HG02588 (cell line): ENCODE data around the gene BAZ2B.

ENCODE experiments used
- ATAC-seq: cut with Tn5 transposase; IDR thresholded peaks from one replicate; pipeline ENCODE4 v1.9.1; 2021; ENCODE audit warnings: mild to moderate bottlenecking, moderate library complexity; ENCODE audit not compliant: unreplicated experiment

Gene BAZ2B

GRCh38 chr2:159573846-159574606 lies 42.3 kb downstream of the BAZ2B start:
- no peak for ATAC-seq

GRCh38 chr2:159573294-159573693 lies 43.1 kb downstream of the BAZ2B start:
- no peak for ATAC-seq

GRCh38 chr2:159572459-159572858 lies 43.9 kb downstream of the BAZ2B start:
- no peak for ATAC-seq

- no peak for ATAC-seq
Measured at GRCh38 chr2:159571540-159572260, 44.6 kb downstream of the BAZ2B start.

DNA sequence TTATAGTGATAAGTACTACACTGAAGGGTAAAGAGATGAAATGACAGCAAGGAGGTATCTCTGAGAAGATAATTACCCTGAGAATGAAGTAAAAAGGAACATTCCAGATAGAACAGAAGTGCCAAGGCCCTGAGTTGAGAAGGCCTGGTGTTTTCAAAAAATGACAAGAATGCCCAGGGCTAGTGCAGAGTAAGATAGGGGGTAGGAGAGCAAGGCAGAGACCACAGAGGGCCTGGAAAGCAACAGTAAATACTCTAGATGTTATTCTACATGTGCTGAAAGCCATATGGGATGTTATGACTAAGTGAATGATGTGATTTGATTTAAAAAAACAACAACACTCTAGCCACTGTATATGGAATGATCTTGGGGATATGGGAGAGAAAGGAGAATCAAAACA lies 52.3 kb downstream of the BAZ2B start:
- no peak for ATAC-seq

GRCh38 chr2:159562248-159562647 lies 54.1 kb downstream of the BAZ2B start:
- no peak for ATAC-seq

- ATAC-seq, result no peak
Measured at GRCh38 chr2:159561786-159562185, 54.6 kb downstream of the BAZ2B start.

GRCh38 chr2:159561242-159561641 lies 55.1 kb downstream of the BAZ2B start:
- ATAC-seq, result no peak

- ATAC-seq, result no peak
Measured at GRCh38 chr2:159559034-159559433, 57.3 kb downstream of the BAZ2B start.

- ATAC-seq, result no peak
Measured at GRCh38 chr2:159558479-159558878, 57.9 kb downstream of the BAZ2B start.

GRCh38 chr2:159557437-159558034 lies 58.8 kb downstream of the BAZ2B start:
- no peak for ATAC-seq

DNA sequence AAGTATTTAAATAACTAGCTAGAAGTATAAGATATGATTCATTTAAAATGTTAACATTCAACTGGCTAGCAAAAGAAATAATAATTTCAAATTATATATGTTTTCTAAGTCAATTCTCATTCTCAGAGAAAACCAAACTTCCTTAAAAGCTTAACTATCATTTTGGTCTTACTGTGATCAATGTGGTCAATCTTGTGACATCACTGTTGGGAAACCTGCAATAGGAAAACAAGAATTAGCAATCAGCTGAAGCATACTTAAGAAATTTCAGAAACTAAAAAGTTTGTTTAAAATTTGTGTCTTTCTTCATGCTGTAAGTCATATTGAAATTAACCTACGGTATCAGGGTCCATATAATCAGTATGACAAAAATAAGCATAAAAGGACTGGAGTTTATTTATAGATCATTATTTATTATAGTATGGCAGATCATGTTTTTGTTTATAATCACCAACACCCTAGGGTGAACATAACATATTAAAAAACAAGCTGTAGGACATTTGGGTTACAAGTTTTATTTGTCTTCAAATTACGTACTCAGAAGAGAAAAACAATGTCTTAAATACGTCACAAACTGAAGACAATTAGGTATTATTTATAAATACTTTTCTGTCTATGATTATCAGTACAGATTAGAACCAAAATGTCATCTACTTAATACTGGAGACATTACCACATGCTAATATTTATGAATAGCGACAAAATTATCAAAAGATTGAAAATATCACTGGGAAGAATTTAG lies 60.5 kb downstream of the BAZ2B start:
- no peak for ATAC-seq

- no peak for ATAC-seq
Measured at GRCh38 chr2:159553727-159554126, 62.6 kb downstream of the BAZ2B start.

DNA sequence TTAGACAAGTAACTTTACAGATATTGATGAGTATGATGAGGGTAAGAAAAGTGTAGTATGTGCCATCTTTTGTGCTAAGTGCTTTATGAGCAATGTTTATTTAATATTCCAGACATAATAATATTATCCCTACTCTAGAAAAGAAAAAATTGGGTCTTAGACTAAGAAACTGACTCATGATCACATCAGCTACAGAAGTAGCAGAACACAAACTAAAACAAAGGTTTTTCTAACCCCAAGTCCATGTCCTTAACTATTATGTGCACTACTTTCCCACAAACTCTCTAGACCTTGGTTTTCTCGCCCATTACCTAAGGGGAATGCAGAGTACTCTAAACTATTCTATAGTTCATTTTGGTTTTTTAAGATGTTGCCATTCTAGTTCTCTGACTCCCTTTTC lies 64.5 kb downstream of the BAZ2B start:
- ATAC-seq, result no peak

DNA sequence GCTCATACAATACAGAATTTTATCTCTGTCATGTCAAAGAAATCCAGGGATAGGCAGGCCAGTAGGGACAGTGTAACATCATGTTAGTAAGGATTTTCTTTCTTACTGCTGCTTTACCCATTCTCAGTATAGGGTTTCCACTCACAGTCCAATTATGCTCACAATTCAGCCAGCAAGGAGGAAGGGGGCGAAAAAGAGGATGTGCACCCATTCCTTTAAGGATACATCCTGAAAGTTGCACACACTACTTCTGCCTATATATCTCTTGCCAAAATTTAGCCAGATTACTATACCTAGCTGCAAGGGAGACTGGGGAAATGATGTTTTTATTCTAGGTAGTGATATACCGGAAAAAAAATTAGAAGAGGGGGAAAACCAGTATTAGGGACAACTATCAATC lies 66.1 kb downstream of the BAZ2B start:
- ATAC-seq, result no peak

DNA sequence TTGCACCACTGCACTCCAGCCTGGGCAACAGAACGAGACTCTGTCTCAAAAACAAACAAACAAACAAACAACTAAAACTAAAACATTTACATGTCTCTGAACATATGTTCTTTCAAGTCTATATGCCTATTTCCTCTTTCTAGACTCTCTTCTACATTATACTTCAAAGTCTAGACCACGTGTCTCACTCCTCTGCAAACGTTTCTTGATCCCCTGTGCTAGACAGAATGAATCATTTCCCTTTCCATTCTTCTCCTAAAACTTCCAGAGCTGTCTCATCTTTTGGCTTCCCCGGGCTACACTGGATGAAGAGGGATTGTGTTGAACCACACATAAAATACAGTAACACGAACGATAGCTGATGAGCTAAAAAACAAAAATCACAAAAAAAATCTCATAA lies 67.1 kb downstream of the BAZ2B start:
- no peak for ATAC-seq

- ATAC-seq, result no peak
Measured at GRCh38 chr2:159546716-159547430, 69.5 kb downstream of the BAZ2B start.

GRCh38 chr2:159546039-159546438 lies 70.3 kb downstream of the BAZ2B start:
- no peak for ATAC-seq

DNA sequence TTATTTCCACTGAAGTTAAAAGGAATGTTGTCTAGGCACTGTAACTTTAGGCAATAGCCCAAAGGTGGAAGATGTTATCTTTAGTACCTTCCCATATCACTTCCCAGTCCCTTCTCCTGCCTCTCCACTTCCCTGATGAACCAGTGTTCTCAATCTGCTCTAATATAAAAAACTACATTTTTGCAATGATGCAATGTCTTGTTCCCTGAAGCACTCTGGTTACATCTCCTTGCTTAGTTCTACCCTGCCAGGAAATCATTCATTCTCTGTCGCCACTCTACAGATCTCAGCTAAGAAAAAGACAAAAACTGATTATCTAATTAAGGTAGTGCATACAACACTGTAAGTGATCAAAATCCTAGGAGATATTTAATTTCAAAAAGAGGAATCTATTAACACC lies 71.3 kb downstream of the BAZ2B start:
- ATAC-seq, result no peak

- ATAC-seq, result no peak
Measured at GRCh38 chr2:159542101-159542500, 74.2 kb downstream of the BAZ2B start.

DNA sequence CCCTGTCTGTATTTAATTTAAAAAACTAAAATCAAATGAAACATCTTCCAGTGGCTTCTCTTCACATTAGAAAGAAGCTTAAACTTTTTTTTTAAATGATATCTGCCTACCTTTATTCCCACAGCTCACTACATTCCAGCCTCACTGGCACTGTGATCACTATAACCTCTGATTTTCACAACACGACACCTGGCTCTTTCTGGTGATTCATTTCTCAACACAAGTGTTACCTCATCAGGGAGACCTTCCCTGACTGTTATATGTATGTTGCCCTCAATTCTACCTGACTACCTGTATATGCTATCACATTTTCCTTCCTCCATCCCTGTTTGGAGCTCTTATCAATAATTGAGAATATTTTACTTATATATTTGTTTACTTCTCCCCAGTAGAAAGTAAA lies 76.6 kb downstream of the BAZ2B start:
- no peak for ATAC-seq
